Measurements from ENCODE around the gene FURIN.
"Not testable (repeated sequence)": the region's sequence is repeated elsewhere in the genome, so short reads cannot be mapped to it uniquely, and the experiment has no call there.

FURIN gene

GRCh38 chr15:90844696-90845095 is 23.7 kb upstream of the FURIN start:
- Histone ChIP-seq H4K20me1 (ENCODE audit: insufficient read depth, low read length) (no peaks in the 10 kb centered on the region), H3K4me2 (ENCODE audit: low read depth, low read length) (no peak overlapping the region), H3K9ac (ENCODE audit: low read length) (no peak overlapping the region), H3K4me3 (ENCODE audit: low read length) (no peak overlapping the region), H3K4me1 (ENCODE audit: low read length) (0 out of 2 replicates have a peak, but pooled peaks cover 2% of the 10 kb centered on the region), H3K36me3 (replicated peaks; ENCODE audit: insufficient read depth, low read length) (no peaks in the 10 kb centered on the region), H2AFZ (ENCODE audit: low read length) (no peak overlapping the region), H3K27me3 (replicated peaks; ENCODE audit: insufficient read depth, low read length) (no peaks in the 10 kb centered on the region), H3F3A (ENCODE audit: insufficient read depth, low read length) (no peaks in the 10 kb centered on the region), H3K79me2 (ENCODE audit: low read length) (no peaks in the 10 kb centered on the region), H3K9me3 (replicated peaks; ENCODE audit: insufficient read depth, low read length) (no peaks in the 10 kb centered on the region), H3K27ac (ENCODE audit: low read length) (no peak overlapping the region), H3K9me2 (replicated peaks; ENCODE audit: insufficient read depth, low read length) (no peaks in the 10 kb centered on the region)
- no peak for TF ChIP-seq CTCF (IDR thresholded peaks at IDR 0.05; ENCODE audit: low read length)
- no peak for TF ChIP-seq EZH2 (optimal IDR thresholded peaks at IDR 0.05; ENCODE audit: low read depth, low read length)
- TF ChIP-seq EZH2phosphoT487 (IDR thresholded peaks at IDR 0.05; ENCODE audit: low read length): no peak
- no peak for DNase-seq

- no peaks in the 10 kb centered on the region for H3K27me3 ChIP-seq (replicated peaks; ENCODE audit: insufficient read depth, low read length)
- no peaks in the 10 kb centered on the region for H3F3A ChIP-seq (ENCODE audit: insufficient read depth, low read length)
- no peaks in the 10 kb centered on the region for H3K36me3 ChIP-seq (replicated peaks; ENCODE audit: insufficient read depth, low read length)
- no peaks in the 10 kb centered on the region for H4K20me1 ChIP-seq (ENCODE audit: insufficient read depth, low read length)
- no peaks in the 10 kb centered on the region for H3K9me3 ChIP-seq (replicated peaks; ENCODE audit: insufficient read depth, low read length)
- H3K4me2 ChIP-seq (ENCODE audit: low read depth, low read length): no peak overlapping the region
- no peak overlapping the region for H3K27ac ChIP-seq (ENCODE audit: low read length)
- no peak overlapping the region for H3K4me3 ChIP-seq (ENCODE audit: low read length)
- no peak overlapping the region for H3K9ac ChIP-seq (ENCODE audit: low read length)
- no peaks in the 10 kb centered on the region for H3K9me2 ChIP-seq (replicated peaks; ENCODE audit: insufficient read depth, low read length)
- TF ChIP-seq EZH2phosphoT487 (IDR thresholded peaks at IDR 0.05; ENCODE audit: low read length) (no peak), EZH2 (optimal IDR thresholded peaks at IDR 0.05; ENCODE audit: low read depth, low read length) (no peak), CTCF (IDR thresholded peaks at IDR 0.05; ENCODE audit: low read length) (no peak)
- no peaks in the 10 kb centered on the region for H3K79me2 ChIP-seq (ENCODE audit: low read length)
- DNase-seq: no peak
- H2AFZ ChIP-seq (ENCODE audit: low read length): no peak overlapping the region
- no peaks in the 10 kb centered on the region for H3K4me1 ChIP-seq (ENCODE audit: low read length)
Observed at GRCh38 chr15:90845201-90845949, 23.0 kb upstream of the FURIN start.

GRCh38 chr15:90849424-90849823 is 19.0 kb upstream of the FURIN start:
- H3K27me3 ChIP-seq (replicated peaks; ENCODE audit: insufficient read depth, low read length); H3K9me2 ChIP-seq (replicated peaks; ENCODE audit: insufficient read depth, low read length); H3K4me3 ChIP-seq (ENCODE audit: low read length); H2AFZ ChIP-seq (ENCODE audit: low read length); H3K4me2 ChIP-seq (ENCODE audit: low read depth, low read length); H3K79me2 ChIP-seq (ENCODE audit: low read length); H3K9ac ChIP-seq (ENCODE audit: low read length); H4K20me1 ChIP-seq (ENCODE audit: insufficient read depth, low read length); DNase-seq; H3K27ac ChIP-seq (ENCODE audit: low read length); H3K9me3 ChIP-seq (replicated peaks; ENCODE audit: insufficient read depth, low read length); H3K36me3 ChIP-seq (replicated peaks; ENCODE audit: insufficient read depth, low read length): not testable (repeated sequence)
- Histone ChIP-seq H3K4me1 (ENCODE audit: low read length) (peaks cover 29% of the 10 kb centered on the region), H3F3A (ENCODE audit: insufficient read depth, low read length) (peaks cover 21% of the 10 kb centered on the region)

- H2AFZ ChIP-seq (ENCODE audit: low read length): no peak overlapping the region; the same call in 1 of the 2 replicates
- peak overlapping the region; percentile 30; the same call in 1 of the 2 replicates for H3K4me2 ChIP-seq (ENCODE audit: low read depth, low read length)
- H3K79me2 ChIP-seq (ENCODE audit: low read length): no peaks in the 10 kb centered on the region
- H3K4me1 ChIP-seq (ENCODE audit: low read length): peaks cover 45% of the 10 kb centered on the region
- H3K36me3 ChIP-seq (replicated peaks; ENCODE audit: insufficient read depth, low read length): no peaks in the 10 kb centered on the region
- H3K4me3 ChIP-seq (ENCODE audit: low read length): no peak overlapping the region
- H3K27me3 ChIP-seq (replicated peaks; ENCODE audit: insufficient read depth, low read length): no peaks in the 10 kb centered on the region
- no peak for TF ChIP-seq CTCF (IDR thresholded peaks at IDR 0.05; ENCODE audit: low read length)
- TF ChIP-seq EZH2 (optimal IDR thresholded peaks at IDR 0.05; ENCODE audit: low read depth, low read length): no peak
- no peak for TF ChIP-seq EZH2phosphoT487 (IDR thresholded peaks at IDR 0.05; ENCODE audit: low read length)
- H3F3A ChIP-seq (ENCODE audit: insufficient read depth, low read length): peaks cover 21% of the 10 kb centered on the region
- no peaks in the 10 kb centered on the region for H3K9me2 ChIP-seq (replicated peaks; ENCODE audit: insufficient read depth, low read length)
- H3K9me3 ChIP-seq (replicated peaks; ENCODE audit: insufficient read depth, low read length): no peaks in the 10 kb centered on the region
- H3K9ac ChIP-seq (ENCODE audit: low read length): no peak overlapping the region
- H3K27ac ChIP-seq (ENCODE audit: low read length): no peak overlapping the region; the same call in 1 of the 2 replicates
- no peaks in the 10 kb centered on the region for H4K20me1 ChIP-seq (ENCODE audit: insufficient read depth, low read length)
- DNase-seq: peak; percentile 63
Observed at GRCh38 chr15:90851114-90851513, 17.3 kb upstream of the FURIN start.

Data from MM.1S (cell line).